Neural progenitor cell (in vitro differentiated cells): ENCODE measurements around the gene ST3GAL6. TPM values are rescaled to one million over a fixed set of nuclear protein-coding genes. Genes with fewer than 3 reads are reported as not detected.

Source experiments
- DNase-seq: peaks from one replicate; pipeline ENCODE4 v3.0.0-alpha.2; 2016; ENCODE audit warnings: low spot score
- H2AFZ ChIP-seq: fragments of 200-600 bp; sonication (generic); replicated peaks from 2 replicates; pipeline ENCODE4 v1.6.1; 2016; ENCODE audit warnings: antibody characterized with exemption
- H3F3A ChIP-seq: fragments of 200-600 bp; sonication (generic); 2 replicates; pipeline ENCODE4 v1.6.1; 2016; ENCODE audit warnings: antibody characterized with exemption, low read depth
- H3K27ac ChIP-seq: fragments of 200-600 bp; sonication (generic); 2 replicates; pipeline ENCODE4 v1.5.1; 2016; ENCODE audit warnings: mild to moderate bottlenecking
- H3K27me3 ChIP-seq: fragments of 200-600 bp; sonication (generic); 2 replicates; pipeline ENCODE4 v1.6.1; 2016; ENCODE audit warnings: mild to moderate bottlenecking, moderate library complexity
- H3K36me3 ChIP-seq: fragments of 200-600 bp; sonication (generic); 2 replicates; pipeline ENCODE4 v1.5.1; 2016
- H3K4me1 ChIP-seq: fragments of 200-600 bp; sonication (generic); 2 replicates; pipeline ENCODE4 v1.6.1; 2016; ENCODE audit warnings: mixed run types
- H3K4me2 ChIP-seq: fragments of 200-600 bp; sonication (generic); 2 replicates; pipeline ENCODE4 v1.6.1; 2016
- H3K4me3 ChIP-seq: fragments of 200-600 bp; sonication (generic); 2 replicates; pipeline ENCODE4 v1.5.1; 2016
- H3K79me2 ChIP-seq: fragments of 200-600 bp; sonication (generic); 2 replicates; pipeline ENCODE4 v1.6.1; 2016; ENCODE audit warnings: low read depth
- H3K9ac ChIP-seq: fragments of 200-600 bp; sonication (generic); 2 replicates; pipeline ENCODE4 v1.6.1; 2016
- H3K9me3 ChIP-seq: fragments of 200-600 bp; sonication (generic); 2 replicates; pipeline ENCODE4 v1.5.1; 2016; ENCODE audit warnings: low read depth
- H4K20me1 ChIP-seq: fragments of 200-600 bp; sonication (generic); 2 replicates; pipeline ENCODE4 v1.6.1; 2016; ENCODE audit warnings: low read depth
- H3K27ac Mint-ChIP-seq: 3 replicates; pipeline ENCODE4 v1.8.0; 2021; ENCODE audit warnings: mixed read lengths
- H3K27me3 Mint-ChIP-seq: 2 replicates; pipeline ENCODE4 v1.8.0; 2022; ENCODE audit warnings: low read depth, mild to moderate bottlenecking, inconsistent platforms, moderate library complexity, mixed read lengths; ENCODE audit not compliant: insufficient read depth
- H3K36me3 Mint-ChIP-seq: 3 replicates; pipeline ENCODE4 v1.8.0; 2021; ENCODE audit warnings: mixed read lengths
- H3K4me1 Mint-ChIP-seq: 3 replicates; pipeline ENCODE4 v1.8.0; 2021; ENCODE audit warnings: mixed read lengths
- H3K4me3 Mint-ChIP-seq: 3 replicates; pipeline ENCODE4 v1.8.0; 2021; ENCODE audit warnings: mild to moderate bottlenecking, moderate library complexity, mixed read lengths
- H3K9me3 Mint-ChIP-seq: 3 replicates; pipeline ENCODE4 v1.8.0; 2020; ENCODE audit warnings: mixed read lengths
- EZH2 ChIP-seq: fragments of 200-600 bp; sonication (generic); IDR thresholded peaks from 2 replicates; pipeline ENCODE4 v1.6.1; 2017; ENCODE audit warnings: antibody characterized with exemption, mild to moderate bottlenecking, moderate library complexity
- EZH2phosphoT487 ChIP-seq: fragments of 200-600 bp; sonication (generic); IDR thresholded peaks from 2 replicates; pipeline ENCODE4 v1.6.1; 2017; ENCODE audit warnings: antibody characterized with exemption
- small RNA-seq: library from RNA; depleted of rRNA; stranded (forward); fragments of <200 nt; gene quantifications from one replicate; pipeline ENCODE3, GENCODE V24; 2015
- total RNA-seq: library from RNA; depleted of rRNA; stranded (reverse); fragments of >200 nt; gene quantifications from 2 replicates; pipeline ENCODE4 v1.2.3, GENCODE V29; 2015; ENCODE audit warnings: low replicate concordance
- TF ChIP-seq, protein P1 (sequence below): fragments of 200-600 bp; sonication (generic); IDR thresholded peaks from 2 replicates; pipeline ENCODE4 v1.5.1; 2017; ENCODE audit warnings: antibody characterized with exemption, mild to moderate bottlenecking

Gene ST3GAL6
- total RNA-seq, 1 donor from 2014 or later: 18.6 TPM

DNA sequence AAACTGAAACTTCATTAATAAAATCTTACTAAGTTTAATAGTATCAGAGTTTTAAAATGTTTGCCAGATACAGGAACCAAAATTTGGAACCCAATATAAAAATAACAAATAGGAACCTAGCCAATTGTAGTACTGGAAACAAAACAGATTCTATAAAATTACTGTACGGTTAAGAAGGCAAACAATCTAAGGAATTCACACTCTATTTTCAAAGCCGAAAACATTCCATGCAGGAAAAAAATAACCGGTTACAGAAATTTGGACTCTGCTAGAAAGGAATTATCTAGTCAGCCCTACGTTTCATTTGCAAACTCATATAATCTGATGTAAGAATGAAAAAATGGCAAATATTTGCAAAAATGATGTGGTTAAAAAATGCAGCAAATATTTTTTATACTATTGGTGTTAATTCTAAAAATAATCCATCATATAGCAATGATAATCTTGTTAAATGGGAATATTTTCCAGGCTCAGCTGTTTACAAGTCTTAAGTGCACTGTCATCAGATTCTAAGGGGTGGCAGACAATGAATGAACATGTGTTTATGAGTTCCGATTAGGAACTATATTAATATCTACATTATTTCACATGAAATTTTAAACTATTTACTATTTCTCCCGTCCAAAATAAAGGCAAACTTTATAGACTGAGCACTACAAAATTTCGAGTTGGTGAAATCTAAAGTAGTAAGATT lies 80.3 kb downstream of the ST3GAL6 start:
- H3K27me3 Mint-ChIP-seq: no peaks in the 10 kb centered on the region
- no peaks in the 10 kb centered on the region for H3K4me1 Mint-ChIP-seq
- H3K36me3 ChIP-seq: peaks cover 16% of the 10 kb centered on the region

More for the DNA sequence above, 80.3 kb downstream of the ST3GAL6 start:
- TF ChIP-seq EZH2: no peak
- TF ChIP-seq, protein P1, sequence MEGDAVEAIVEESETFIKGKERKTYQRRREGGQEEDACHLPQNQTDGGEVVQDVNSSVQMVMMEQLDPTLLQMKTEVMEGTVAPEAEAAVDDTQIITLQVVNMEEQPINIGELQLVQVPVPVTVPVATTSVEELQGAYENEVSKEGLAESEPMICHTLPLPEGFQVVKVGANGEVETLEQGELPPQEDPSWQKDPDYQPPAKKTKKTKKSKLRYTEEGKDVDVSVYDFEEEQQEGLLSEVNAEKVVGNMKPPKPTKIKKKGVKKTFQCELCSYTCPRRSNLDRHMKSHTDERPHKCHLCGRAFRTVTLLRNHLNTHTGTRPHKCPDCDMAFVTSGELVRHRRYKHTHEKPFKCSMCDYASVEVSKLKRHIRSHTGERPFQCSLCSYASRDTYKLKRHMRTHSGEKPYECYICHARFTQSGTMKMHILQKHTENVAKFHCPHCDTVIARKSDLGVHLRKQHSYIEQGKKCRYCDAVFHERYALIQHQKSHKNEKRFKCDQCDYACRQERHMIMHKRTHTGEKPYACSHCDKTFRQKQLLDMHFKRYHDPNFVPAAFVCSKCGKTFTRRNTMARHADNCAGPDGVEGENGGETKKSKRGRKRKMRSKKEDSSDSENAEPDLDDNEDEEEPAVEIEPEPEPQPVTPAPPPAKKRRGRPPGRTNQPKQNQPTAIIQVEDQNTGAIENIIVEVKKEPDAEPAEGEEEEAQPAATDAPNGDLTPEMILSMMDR: no peak
- no peak for TF ChIP-seq EZH2phosphoT487
- H3K4me3 ChIP-seq: no peak overlapping the region
- H3K4me2 ChIP-seq: no peak overlapping the region
- H3F3A ChIP-seq: no peaks in the 10 kb centered on the region
- Mint-ChIP-seq H3K36me3 (peaks cover 48% of the 10 kb centered on the region), H3K27ac (no peak overlapping the region), H3K4me3 (no peak overlapping the region), H3K9me3 (peaks cover 14% of the 10 kb centered on the region)
- no peak overlapping the region for H3K9ac ChIP-seq
- H3K27me3 ChIP-seq: no peaks in the 10 kb centered on the region
- no peak for DNase-seq
- no peaks in the 10 kb centered on the region for H3K79me2 ChIP-seq
- no peaks in the 10 kb centered on the region for H4K20me1 ChIP-seq
- H2AFZ ChIP-seq: no peak overlapping the region
- no peaks in the 10 kb centered on the region for H3K9me3 ChIP-seq
- no peak overlapping the region for H3K27ac ChIP-seq
- H3K4me1 ChIP-seq: no peaks in the 10 kb centered on the region

Small RNAs within 50 kb of the gene (small RNA-seq; reads per million reads assigned to genes)
- not detected for gene RNU6-26P

Other genes starting within 250 kb of the ST3GAL6 start
- gene CLDND1, start 240.4 kb upstream of the ST3GAL6 start, total RNA-seq: 110 and 176 TPM in 2 replicates
- gene GPR15, start 231.4 kb upstream of the ST3GAL6 start, total RNA-seq: not detected in 2 replicates
- 26.3 and 31.3 TPM in 2 replicates for gene CPOX, start 169.7 kb upstream of the ST3GAL6 start, total RNA-seq
- gene DCBLD2, start 138.4 kb downstream of the ST3GAL6 start, total RNA-seq: 85.8 and 145 TPM in 2 replicates